Mesendoderm (in vitro differentiated cells): Measurements from ENCODE around the gene LSR.

Source experiments
- DNase-seq: peaks from one replicate; pipeline ENCODE4 v3.0.0; 2013
- H2AK5ac ChIP-seq: 2 replicates; pipeline ENCODE4 v1.6.1; 2013; ENCODE audit warnings: low read length, inconsistent platforms
- H2BK120ac ChIP-seq: 2 replicates; pipeline ENCODE4 v1.6.1; 2013; ENCODE audit warnings: low read depth, mild to moderate bottlenecking, low read length, moderate library complexity, mixed read lengths
- H2BK15ac ChIP-seq: replicated peaks from 2 replicates; pipeline ENCODE4 v1.6.1; 2013; ENCODE audit warnings: low read depth, mild to moderate bottlenecking, moderate library complexity
- H2BK5ac ChIP-seq: 2 replicates; pipeline ENCODE4 v1.6.1; 2013; ENCODE audit warnings: low read length, inconsistent platforms
- H3K18ac ChIP-seq: 2 replicates; pipeline ENCODE4 v1.6.1; 2013; ENCODE audit warnings: mild to moderate bottlenecking, low read length, mixed read lengths
- H3K23ac ChIP-seq: one replicate; pipeline ENCODE4 v1.6.1; 2013; ENCODE audit warnings: low read length
- H3K27ac ChIP-seq: 2 replicates; pipeline ENCODE4 v1.5.1; 2013; ENCODE audit warnings: low read depth, mild to moderate bottlenecking, inconsistent platforms, low read length, moderate library complexity
- H3K27me3 ChIP-seq: 2 replicates; pipeline ENCODE4 v1.6.1; 2013; ENCODE audit warnings: low read length, control low read depth, mild to moderate bottlenecking, inconsistent platforms; ENCODE audit not compliant: insufficient read depth, poor library complexity
- H3K36me3 ChIP-seq: 2 replicates; pipeline ENCODE4 v1.6.1; 2013; ENCODE audit warnings: low read length, inconsistent platforms; ENCODE audit not compliant: control insufficient read depth, insufficient read depth
- H3K4ac ChIP-seq: one replicate; pipeline ENCODE4 v1.6.1; 2013; ENCODE audit warnings: low read depth, mild to moderate bottlenecking, low read length, moderate library complexity
- H3K4me1 ChIP-seq: 2 replicates; pipeline ENCODE4 v1.6.1; 2013; ENCODE audit warnings: low read depth, low read length, inconsistent platforms; ENCODE audit not compliant: control insufficient read depth
- H3K4me2 ChIP-seq: 2 replicates; pipeline ENCODE4 v1.6.1; 2013; ENCODE audit warnings: low read length
- H3K4me3 ChIP-seq: 2 replicates; pipeline ENCODE4 v1.5.1; 2013; ENCODE audit warnings: mild to moderate bottlenecking, low read length
- H3K56ac ChIP-seq: one replicate; pipeline ENCODE4 v1.6.1; 2013; ENCODE audit warnings: low read length
- H3K79me1 ChIP-seq: 2 replicates; pipeline ENCODE4 v1.6.1; 2013; ENCODE audit warnings: low read length, inconsistent platforms
- H3K79me2 ChIP-seq: 2 replicates; pipeline ENCODE4 v1.6.1; 2013; ENCODE audit warnings: mild to moderate bottlenecking, low read length; ENCODE audit not compliant: control insufficient read depth, insufficient read depth
- H3K9ac ChIP-seq: 2 replicates; pipeline ENCODE4 v1.6.1; 2013; ENCODE audit warnings: low read length, inconsistent platforms
- H4K5ac ChIP-seq: one replicate; pipeline ENCODE4 v1.6.1; 2013; ENCODE audit warnings: low read length
- H4K8ac ChIP-seq: one replicate; pipeline ENCODE4 v1.6.1; 2013; ENCODE audit warnings: low read depth, mild to moderate bottlenecking, control low read depth, low read length, moderate library complexity
- WGBS: extraction: QIAGEN DNeasy Blood & Tissue Kit; methylation state at CpG from one replicate; pipeline ENCODE4 v1.1.7; 2013; ENCODE audit warnings: low lambda C conversion rate, missing lambda C conversion rate; ENCODE audit not compliant: insufficient coverage; ENCODE audit errors: extremely low coverage; 5-methylcytosine and 5-hydroxymethylcytosine counted together

The LSR gene

DNA sequence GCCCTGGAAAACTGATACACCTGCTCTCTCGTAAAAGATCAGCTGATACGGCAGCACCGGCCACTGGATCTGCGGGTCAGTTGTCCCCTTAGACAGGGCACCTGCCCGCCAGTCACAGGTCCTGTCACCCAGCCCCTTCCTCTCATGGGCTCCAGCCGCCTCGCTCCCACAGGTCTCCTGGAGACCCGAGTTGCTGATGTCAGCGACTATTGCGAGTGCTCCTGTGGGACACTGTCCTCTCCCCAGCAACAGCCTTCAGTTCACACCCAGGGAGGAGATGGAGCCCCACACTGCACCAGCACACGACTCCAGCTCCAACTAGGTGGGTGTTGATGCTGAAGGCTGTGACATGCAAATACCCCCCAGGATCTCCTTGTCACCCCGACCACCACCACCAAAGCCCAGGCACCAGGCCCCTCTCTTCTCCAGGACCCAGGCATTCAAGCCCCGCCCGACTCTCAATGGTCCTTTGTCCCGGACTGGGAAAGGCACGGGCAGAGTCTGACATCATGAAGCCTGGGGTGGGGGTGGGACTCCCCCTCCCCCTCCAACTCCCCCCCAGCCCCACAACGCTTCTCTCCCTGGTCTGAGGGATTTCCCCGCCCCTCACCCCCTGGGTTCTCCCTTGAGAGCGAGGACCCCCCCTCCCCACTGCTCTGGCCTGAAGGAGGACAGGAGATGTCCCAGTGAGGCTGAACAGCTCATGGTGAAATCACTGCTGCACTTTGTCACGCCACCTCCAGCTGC lies 41.8 kb downstream of the LSR start:
- Histone ChIP-seq H3K4me1 (no peaks in the 10 kb centered on the region), H3K4me3 (no peak overlapping the region), H3K23ac (no peak overlapping the region), H3K27me3 (no peaks in the 10 kb centered on the region), H2AK5ac (no peak overlapping the region), H2BK5ac (no peak overlapping the region), H3K4ac (no peak overlapping the region), H4K5ac (no peak overlapping the region), H3K27ac (no peak overlapping the region), H4K8ac (no peak overlapping the region), H3K9ac (no peak overlapping the region), H3K4me2 (no peak overlapping the region), H3K56ac (no peak overlapping the region), H3K79me2 (no peaks in the 10 kb centered on the region), H3K18ac (no peak overlapping the region), H3K79me1 (no peaks in the 10 kb centered on the region), H3K36me3 (no peaks in the 10 kb centered on the region), H2BK120ac (no peak overlapping the region), H2BK15ac (no peak overlapping the region)
- WGBS = no CpG with 5 or more reads among the region's 20 CpGs
- DNase-seq = no peak

DNA sequence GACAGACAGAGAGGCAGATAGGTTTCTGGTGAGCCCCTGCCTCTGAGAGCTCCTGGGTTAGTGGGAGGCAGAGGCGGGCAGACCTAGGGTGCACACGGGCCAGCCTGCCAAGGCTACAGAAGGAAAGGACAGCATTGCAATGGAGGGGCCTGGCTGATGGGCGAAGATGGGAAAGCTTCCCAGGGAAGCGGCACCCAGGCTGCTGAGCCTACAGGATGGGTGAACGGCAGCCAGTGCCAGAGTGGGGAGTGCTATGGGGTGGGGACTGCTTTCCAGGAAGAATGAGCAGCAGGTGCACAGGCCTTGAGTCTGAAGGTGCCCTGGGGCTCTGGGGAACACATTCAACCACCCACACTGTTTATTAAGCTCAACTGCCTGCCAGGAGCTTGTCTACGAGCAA lies 42.5 kb downstream of the LSR start:
- Histone ChIP-seq H3K23ac (no peak overlapping the region), H2BK120ac (no peak overlapping the region), H3K18ac (no peak overlapping the region), H3K27me3 (no peaks in the 10 kb centered on the region), H3K79me1 (no peaks in the 10 kb centered on the region), H3K56ac (no peak overlapping the region), H3K4me3 (no peak overlapping the region), H3K9ac (no peak overlapping the region), H3K4ac (no peak overlapping the region), H2BK5ac (no peak overlapping the region), H4K5ac (no peak overlapping the region), H3K4me1 (no peaks in the 10 kb centered on the region), H3K4me2 (no peak overlapping the region), H3K79me2 (no peaks in the 10 kb centered on the region), H3K27ac (no peak overlapping the region), H3K36me3 (no peaks in the 10 kb centered on the region), H4K8ac (no peak overlapping the region), H2BK15ac (no peak overlapping the region), H2AK5ac (no peak overlapping the region)
- DNase-seq = no peak
- WGBS = no CpG with 5 or more reads among the region's 6 CpGs

DNA sequence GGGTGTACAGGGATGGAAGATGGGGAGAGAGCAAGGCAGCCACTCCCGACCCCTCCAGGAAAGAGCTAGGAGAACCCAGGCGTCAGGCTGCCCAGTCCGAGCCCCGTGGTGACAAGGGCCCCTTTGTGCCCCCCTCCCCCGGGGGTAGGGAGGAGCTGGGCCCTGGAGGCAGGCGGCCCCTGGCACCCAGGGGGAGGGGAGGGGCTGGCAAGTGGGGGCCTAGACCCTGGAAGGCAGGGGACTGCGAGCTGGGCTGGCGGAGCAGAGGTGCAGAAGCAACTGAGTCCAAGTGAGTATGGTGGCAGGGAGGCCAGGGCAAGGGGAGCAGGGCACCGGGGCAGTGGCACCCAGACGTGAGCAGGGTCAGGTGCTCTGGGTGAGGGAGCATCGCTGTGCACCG lies 43.1 kb downstream of the LSR start, which contains the start of gene MAG:
TSS of gene MAG (plus strand) at position 246 of the 400 bp plus-strand sequence. CDS start 3,248 bp downstream, outside the sequence.
- no peak within 1 kb of the TSS for H3K4me2 ChIP-seq
- H2BK5ac ChIP-seq = no peak within 1 kb of the TSS
- H4K5ac ChIP-seq = no peak within 1 kb of the TSS

GRCh38 chr19:35292421-35293362 lies 43.9 kb downstream of the LSR start:
- no peak overlapping the region for H2BK5ac ChIP-seq
- H3K79me2 ChIP-seq = no peaks in the 10 kb centered on the region
- no peak overlapping the region for H3K4ac ChIP-seq
- H3K18ac ChIP-seq = no peak overlapping the region
- WGBS = no CpG with 5 or more reads among the region's 23 CpGs
- no peak for DNase-seq
- no peaks in the 10 kb centered on the region for H3K36me3 ChIP-seq
- H3K56ac ChIP-seq = no peak overlapping the region
- no peak overlapping the region for H2BK120ac ChIP-seq
- H2BK15ac ChIP-seq = no peak overlapping the region
- no peak overlapping the region for H3K4me3 ChIP-seq
- no peak overlapping the region for H3K23ac ChIP-seq
- no peaks in the 10 kb centered on the region for H3K4me1 ChIP-seq
- no peak overlapping the region for H4K5ac ChIP-seq
- H4K8ac ChIP-seq = no peak overlapping the region
- H3K4me2 ChIP-seq = no peak overlapping the region
- H2AK5ac ChIP-seq = no peak overlapping the region
- no peak overlapping the region for H3K9ac ChIP-seq
- no peak overlapping the region for H3K27ac ChIP-seq
- no peaks in the 10 kb centered on the region for H3K79me1 ChIP-seq
- no peaks in the 10 kb centered on the region for H3K27me3 ChIP-seq

More for the DNA sequence above, 43.1 kb downstream of the LSR start, which contains the start of gene MAG:
- DNase-seq = no peak
- WGBS = no CpG with 5 or more reads among the region's 12 CpGs
- Histone ChIP-seq H3K27me3 (no peaks in the 10 kb centered on the region), H2AK5ac (no peak within 1 kb of the TSS), H3K23ac (no peak within 1 kb of the TSS), H3K36me3 (no peaks in the 10 kb centered on the region), H3K9ac (no peak within 1 kb of the TSS), H2BK120ac (no peak within 1 kb of the TSS), H3K4me3 (no peak within 1 kb of the TSS), H3K79me2 (no peaks in the 10 kb centered on the region), H3K79me1 (no peaks in the 10 kb centered on the region), H3K27ac (no peak within 1 kb of the TSS), H3K18ac (no peak within 1 kb of the TSS), H2BK15ac (no peak within 1 kb of the TSS), H4K8ac (no peak within 1 kb of the TSS), H3K4ac (no peak within 1 kb of the TSS), H3K4me1 (no peaks in the 10 kb centered on the region), H3K56ac (no peak within 1 kb of the TSS)

DNA sequence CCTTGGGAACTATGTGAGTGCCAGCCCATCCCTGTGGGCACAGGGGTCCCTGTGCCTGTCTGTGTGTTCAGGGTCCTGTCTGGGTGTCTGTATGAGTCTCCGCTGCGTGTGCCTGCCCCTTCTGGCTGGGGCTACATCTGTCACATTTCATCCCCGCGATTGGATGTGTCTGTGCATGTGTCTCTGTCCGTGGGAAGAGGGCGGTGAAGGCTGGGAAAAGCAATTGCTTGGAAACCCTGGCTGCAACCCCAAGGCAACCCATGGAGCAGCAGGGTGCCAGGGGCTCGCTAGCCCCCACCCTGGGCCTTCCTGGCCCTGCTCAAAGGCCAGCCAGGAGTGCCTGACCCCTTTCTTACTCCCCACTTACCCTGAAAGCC lies 44.5 kb downstream of the LSR start:
- WGBS = no CpG with 5 or more reads among the region's 7 CpGs
- DNase-seq = no peak

More for the DNA sequence above, 44.5 kb downstream of the LSR start:
- H3K4ac ChIP-seq = no peak overlapping the region
- no peak overlapping the region for H3K56ac ChIP-seq
- H2BK15ac ChIP-seq = no peak overlapping the region
- no peak overlapping the region for H3K27ac ChIP-seq
- no peak overlapping the region for H3K4me3 ChIP-seq
- H4K5ac ChIP-seq = no peak overlapping the region
- no peak overlapping the region for H3K18ac ChIP-seq
- H2AK5ac ChIP-seq = no peak overlapping the region
- H3K9ac ChIP-seq = no peak overlapping the region
- no peak overlapping the region for H3K23ac ChIP-seq
- H2BK120ac ChIP-seq = no peak overlapping the region
- H3K36me3 ChIP-seq = no peaks in the 10 kb centered on the region
- H3K27me3 ChIP-seq = no peaks in the 10 kb centered on the region
- no peak overlapping the region for H2BK5ac ChIP-seq
- no peaks in the 10 kb centered on the region for H3K79me2 ChIP-seq
- H3K4me1 ChIP-seq = no peaks in the 10 kb centered on the region
- no peaks in the 10 kb centered on the region for H3K79me1 ChIP-seq
- H3K4me2 ChIP-seq = no peak overlapping the region
- H4K8ac ChIP-seq = no peak overlapping the region
